Endothelial cell of umbilical vein (primary cell): ENCODE data around the gene SPIRE1. TPM values are rescaled to one million over a fixed set of nuclear protein-coding genes. Genes with fewer than 3 reads are reported as not detected.

Source experiments
- BruUV-seq: library from RNA; stranded (reverse); fragments of 400-500 nt; replicated peaks from 2 replicates; lab custom pipeline; 2021; lab: Mats Ljungman, UMichigan
- CTCF ChIA-PET: fragments of 300-600, 350-600 bp; sonication (Branson Sonifier 250); formaldehyde crosslinking; loops from one replicate; lab custom pipeline; 2021; ENCODE audit warnings: antibody characterized with exemption, inconsistent platforms; lab: Charles Lee
- POLR2A ChIA-PET: fragments of 300-600, 350-600 bp; sonication (Branson Sonifier 250); formaldehyde crosslinking; loops from one replicate; lab custom pipeline; 2021; ENCODE audit warnings: antibody characterized with exemption, inconsistent platforms; lab: Charles Lee
- DNase-seq: peaks from one replicate; pipeline ENCODE4 v3.0.0-alpha.2; 2011; ENCODE audit warnings: low read depth, low spot score
- FAIRE-seq: peaks from 2 replicates; lab custom pipeline; 2011; peaks lifted over from hg19 to GRCh38; lab: Jason Lieb, UNC
- H2AFZ ChIP-seq: 2 replicates; pipeline ENCODE4 v1.6.0; 2012; ENCODE audit warnings: low read depth, low read length, control low read depth, inconsistent platforms
- H3K27ac ChIP-seq: 2 replicates; pipeline ENCODE4 v1.5.1; 2011; ENCODE audit warnings: low read depth, mild to moderate bottlenecking, control low read depth, low read length, moderate library complexity; ENCODE audit not compliant: insufficient read depth
- H3K27me3 ChIP-seq, 2 experiments: 2 replicates each; pipeline versions ENCODE4 v1.6.0 to v1.6.1; 2011; ENCODE audit warnings: low read length in 2 of 2, mixed read lengths in 1 of 2; ENCODE audit not compliant: control insufficient read depth in 2 of 2, insufficient read depth in 2 of 2
- H3K36me3 ChIP-seq, 2 experiments: 2 replicates in 1 of 2; 3 replicates in 1 of 2; pipeline ENCODE4 v1.5.1; 2011; ENCODE audit warnings: low read length in 2 of 2, mild to moderate bottlenecking in 1 of 2, moderate library complexity in 1 of 2; ENCODE audit not compliant: control insufficient read depth in 2 of 2, insufficient read depth in 2 of 2; ENCODE audit errors: extremely low read depth in 1 of 2
- H3K4me1 ChIP-seq: 3 replicates; pipeline ENCODE4 v1.5.1; 2011; ENCODE audit warnings: mild to moderate bottlenecking, low read length; ENCODE audit not compliant: control insufficient read depth, insufficient read depth; ENCODE audit errors: extremely low read depth
- H3K4me2 ChIP-seq: 2 replicates; pipeline ENCODE4 v1.6.1; 2011; ENCODE audit warnings: low read length, control low read depth, mixed read lengths; ENCODE audit not compliant: insufficient read depth
- H3K4me3 ChIP-seq, 3 experiments: fragments of 200-600 bp in 1 of 3; sonication (generic), shearing (Covaris generic) in 1 of 3; replicated peaks in 1 of 3; 2 replicates each; pipeline ENCODE4 v1.5.1; 2011 to 2016; ENCODE audit warnings: control low read depth in 3 of 3, low read length in 3 of 3, mild to moderate bottlenecking in 2 of 3, inconsistent platforms in 1 of 3, low read depth in 1 of 3, moderate library complexity in 1 of 3; ENCODE audit not compliant: insufficient read depth in 1 of 3
- H3K79me2 ChIP-seq: 2 replicates; pipeline ENCODE4 v1.6.0; 2012; ENCODE audit warnings: low read length, inconsistent platforms; ENCODE audit not compliant: control insufficient read depth, insufficient read depth
- H3K9ac ChIP-seq: replicated peaks from 2 replicates; pipeline ENCODE3; 2011; ENCODE audit warnings: low read length, control low read depth; ENCODE audit not compliant: insufficient read depth; ENCODE audit errors: extremely low read depth
- H3K9me1 ChIP-seq: replicated peaks from 3 replicates; pipeline ENCODE4 v1.6.0; 2011; ENCODE audit warnings: mild to moderate bottlenecking, low read length; ENCODE audit not compliant: control insufficient read depth, insufficient read depth; ENCODE audit errors: extremely low read depth
- H3K9me3 ChIP-seq: replicated peaks from 2 replicates; pipeline ENCODE4 v1.5.1; 2012; ENCODE audit warnings: low read length, inconsistent platforms; ENCODE audit not compliant: control insufficient read depth, insufficient read depth
- H4K20me1 ChIP-seq: replicated peaks from 2 replicates; pipeline ENCODE3; 2011; ENCODE audit warnings: mild to moderate bottlenecking, low read length; ENCODE audit not compliant: control insufficient read depth, insufficient read depth; ENCODE audit errors: extremely low read depth
- CTCF ChIP-seq, 2 donors: IDR thresholded peaks; 1 replicate in 1 of 2; 2 replicates in 1 of 2; pipeline ENCODE4 v1.5.1; 2011; ENCODE audit warnings: low read length in 2 of 2, mild to moderate bottlenecking in 2 of 2, moderate library complexity in 2 of 2, control low read depth in 1 of 2, inconsistent platforms in 1 of 2, low read depth in 1 of 2; ENCODE audit not compliant: insufficient read depth in 1 of 2; ENCODE audit errors: extremely low read depth in 1 of 2
- EZH2 ChIP-seq: IDR thresholded peaks from 2 replicates; pipeline ENCODE4 v1.6.1; 2012; ENCODE audit warnings: borderline replicate concordance, low read depth, mild to moderate bottlenecking, moderate library complexity, low read length, inconsistent platforms; ENCODE audit not compliant: severe bottlenecking
- FOS ChIP-seq: IDR thresholded peaks from 2 replicates; pipeline ENCODE4 v1.6.1; 2011; ENCODE audit warnings: mild to moderate bottlenecking, low read length, moderate library complexity, borderline replicate concordance; ENCODE audit not compliant: insufficient read depth
- MAX ChIP-seq: IDR thresholded peaks from 2 replicates; pipeline ENCODE4 v1.6.1; 2011; ENCODE audit not compliant: insufficient read depth, insufficient read length
- MYC ChIP-seq: IDR thresholded peaks from one replicate; pipeline ENCODE4 v1.6.1; 2011; ENCODE audit warnings: mild to moderate bottlenecking, low read depth, low read length
- POLR2A ChIP-seq: IDR thresholded peaks from 2 replicates; pipeline ENCODE4 v1.6.1; 2012; ENCODE audit warnings: low read depth, mild to moderate bottlenecking, control low read depth, low read length
- POLR2AphosphoS5 ChIP-seq: IDR thresholded peaks from 2 replicates; pipeline ENCODE4 v1.6.1; 2012; ENCODE audit warnings: low read depth, mild to moderate bottlenecking, control low read depth, low read length, moderate library complexity; ENCODE audit not compliant: insufficient read depth
- dilution Hi-C: fragments of 300-500 bp; cut with MboI; formaldehyde crosslinking; loops from one replicate; pipeline ENCODE4 v1.15.0; 2019; ENCODE audit warnings: low sequenced_read_pairs; ENCODE audit not compliant: extremely low pct_ligation_motif_present
- intact Hi-C: fragments of 100-400 bp; cut with micrococcal nuclease; formaldehyde crosslinking; loops from one replicate; pipeline ENCODE4 v1.10.0; 2022
- polyA plus RNA-seq, 4 experiments: library from polyadenylated mRNA; depleted of rRNA in 3 of 4; stranded (reverse) in 3 of 4; unstranded in 1 of 4; fragments of >200 nt; gene quantifications; 2 replicates each; pipeline versions ENCODE4 v1.2.1 to v1.2.3, GENCODE V29; 2011 to 2012; ENCODE audit warnings: missing spikeins in 1 of 4
- total RNA-seq: library from RNA; stranded (reverse); gene quantifications from 2 replicates; pipeline ENCODE4 v1.2.3, GENCODE V29; 2021

Gene SPIRE1
- total and polyA plus RNA-seq, 2 donors (not counting 3 experiments of a cell fraction or from before 2014, with no cell fraction given), result 13.1 to 44.0 TPM

DNA sequence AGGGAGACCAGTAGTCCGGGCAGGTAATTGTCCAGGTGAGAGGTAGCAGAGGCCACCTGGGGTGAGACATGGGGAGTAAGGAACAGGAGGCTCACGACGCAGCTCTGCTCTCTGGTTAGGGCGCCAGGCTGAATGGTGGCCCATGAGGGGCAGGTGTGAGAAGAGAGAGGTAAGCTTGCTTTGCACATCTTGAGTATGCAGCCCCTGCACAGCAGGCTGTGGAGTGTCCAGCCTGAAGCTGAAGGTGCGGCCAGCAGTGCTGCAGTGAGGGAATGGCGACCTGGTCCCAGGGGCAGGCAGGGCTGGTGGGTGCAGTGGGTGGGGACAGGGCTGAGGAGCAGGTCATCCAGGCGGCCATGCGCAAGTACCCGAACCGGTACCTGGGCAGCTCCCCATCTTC is 234.5 kb downstream of the SPIRE1 start:
- H3K9ac ChIP-seq, result no peak overlapping the region
- no TSS peak for BruUV-seq

GRCh38 chr18:12422936-12423335 is 235.0 kb downstream of the SPIRE1 start:
- H3K4me1 ChIP-seq, result peaks cover 8% of the 10 kb centered on the region
- TF ChIP-seq POLR2A (no peak), CTCF (IDR thresholded peaks at IDR 0.05; ENCODE audit: extremely low read depth in 1 of 2, insufficient read depth in 1 of 2, low read depth in 1 of 2, low read length in 2 of 2) (peak in 1 of 2 donors; percentile 16)
- H3K27me3 ChIP-seq, result no peaks in the 10 kb centered on the region
- intact Hi-C loops, result no loop called here
- no peak for DNase-seq
- dilution Hi-C loops, result no loop called here
- H3K36me3 ChIP-seq, result no peaks in the 10 kb centered on the region
- H3K9ac ChIP-seq, result no peak overlapping the region
- no peak overlapping the region for H2AFZ ChIP-seq
- H3K4me2 ChIP-seq, result no peak overlapping the region
- H3K79me2 ChIP-seq, result no peaks in the 10 kb centered on the region
- no peak overlapping the region for H3K27ac ChIP-seq
- ChIA-PET CTCF (interaction anchor here (1.0 to 1.8 kb wide), 4 partner anchors 10 to 110 kb away, joined by 3 to 5 read pairs (median 4); no protein-coding TSS in a partner anchor), POLR2A (no interaction called here)
- no peaks in the 10 kb centered on the region for H3K9me1 ChIP-seq
- H3K9me3 ChIP-seq, result no peaks in the 10 kb centered on the region
- no TSS peak for BruUV-seq
- no peak overlapping the region for H3K4me3 ChIP-seq
- FAIRE-seq, result no peak
- no peaks in the 10 kb centered on the region for H4K20me1 ChIP-seq

More for the DNA sequence above, 234.5 kb downstream of the SPIRE1 start:
- no peak overlapping the region for H3K4me2 ChIP-seq
- H4K20me1 ChIP-seq, result no peaks in the 10 kb centered on the region
- FAIRE-seq (no peak), DNase-seq (no peak)
- no peak overlapping the region for H3K4me3 ChIP-seq
- no peaks in the 10 kb centered on the region for H3K79me2 ChIP-seq
- no peak overlapping the region for H3K27ac ChIP-seq
- dilution Hi-C loops, result no loop called here
- ChIA-PET POLR2A (no interaction called here), CTCF (interaction anchor here (1.0 to 1.8 kb wide), 4 partner anchors 10 to 110 kb away, joined by 3 to 5 read pairs (median 4); no protein-coding TSS in a partner anchor)
- no peaks in the 10 kb centered on the region for H3K27me3 ChIP-seq
- peaks cover 8% of the 10 kb centered on the region for H3K4me1 ChIP-seq
- no peak for TF ChIP-seq FOS
- no peak for TF ChIP-seq POLR2AphosphoS5
- TF ChIP-seq EZH2, result no peak
- no peak for TF ChIP-seq MAX
- TF ChIP-seq MYC, result no peak
- intact Hi-C loops, result no loop called here
- H3K36me3 ChIP-seq, result no peaks in the 10 kb centered on the region
- no peak overlapping the region for H2AFZ ChIP-seq
- H3K9me3 ChIP-seq, result no peaks in the 10 kb centered on the region
- no peaks in the 10 kb centered on the region for H3K9me1 ChIP-seq
